Measurements from ENCODE around the gene KIF23.

KIF23 gene

DNA sequence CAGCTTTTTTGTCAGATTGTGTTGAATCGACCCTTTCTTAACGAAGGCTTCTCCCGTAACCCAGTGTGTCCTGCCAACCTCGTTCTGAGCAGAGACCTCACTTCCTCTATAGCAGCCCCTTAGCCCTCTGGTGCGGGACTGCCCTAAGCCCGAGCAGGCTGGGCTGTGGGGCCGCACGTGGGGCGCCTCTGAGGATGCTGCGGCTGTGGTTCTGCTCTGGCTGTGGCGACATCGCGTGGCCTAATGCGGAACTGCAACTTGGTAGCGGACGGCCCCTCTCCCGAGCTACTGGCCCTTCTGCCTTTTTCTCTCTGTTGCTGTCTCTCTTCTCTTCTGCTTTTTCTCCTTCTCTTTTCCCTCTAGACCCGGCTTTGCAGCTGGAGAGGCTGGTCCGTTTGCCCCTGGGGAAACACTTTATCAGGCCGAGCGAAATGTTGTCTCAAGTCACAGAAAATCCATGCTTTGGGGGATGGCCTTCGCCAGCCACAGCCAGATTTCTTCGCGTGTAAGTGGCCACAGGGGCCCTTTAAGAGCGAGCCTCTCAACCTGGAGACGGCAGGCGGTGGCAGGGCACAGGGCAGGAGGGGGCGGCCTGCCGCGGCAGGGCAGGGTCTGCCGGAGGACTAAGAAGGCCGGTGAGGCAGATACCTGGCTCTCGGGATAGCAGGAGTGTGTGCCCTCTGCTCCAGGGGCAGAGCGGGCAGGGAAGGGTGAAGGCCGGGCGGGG is 19.4 kb upstream of the KIF23 start:
- peak; percentile 90 for DNase-seq (ENCODE audit: low spot score)

- DNase-seq (ENCODE audit: low spot score): no peak
Measured at GRCh38 chr15:69395460-69395859, 18.7 kb upstream of the KIF23 start.

GRCh38 chr15:69395991-69396390 is 18.2 kb upstream of the KIF23 start:
- peak; percentile 42 for DNase-seq (ENCODE audit: low spot score)

DNA sequence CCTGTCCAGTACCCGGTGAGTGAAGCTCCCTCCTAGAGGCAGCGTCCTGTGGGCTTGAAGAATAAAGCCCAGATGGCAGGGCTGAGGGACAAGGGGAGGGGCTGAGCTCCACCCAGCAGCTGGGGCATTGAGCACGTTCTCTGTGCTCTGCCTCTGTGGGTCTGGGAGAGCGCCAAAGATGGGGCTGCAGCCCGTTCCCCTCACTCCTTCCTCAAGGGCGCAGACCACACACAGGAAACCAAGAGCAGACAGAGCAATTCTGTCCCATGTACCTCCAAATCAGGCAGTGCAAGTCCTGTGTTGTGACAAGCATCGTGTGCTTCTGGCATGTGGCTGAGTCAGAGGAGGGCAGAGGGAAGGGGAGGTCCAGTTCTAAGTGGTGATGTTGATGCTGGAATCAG is 15.7 kb upstream of the KIF23 start:
- peak; percentile 46 for DNase-seq (ENCODE audit: low spot score)

DNA sequence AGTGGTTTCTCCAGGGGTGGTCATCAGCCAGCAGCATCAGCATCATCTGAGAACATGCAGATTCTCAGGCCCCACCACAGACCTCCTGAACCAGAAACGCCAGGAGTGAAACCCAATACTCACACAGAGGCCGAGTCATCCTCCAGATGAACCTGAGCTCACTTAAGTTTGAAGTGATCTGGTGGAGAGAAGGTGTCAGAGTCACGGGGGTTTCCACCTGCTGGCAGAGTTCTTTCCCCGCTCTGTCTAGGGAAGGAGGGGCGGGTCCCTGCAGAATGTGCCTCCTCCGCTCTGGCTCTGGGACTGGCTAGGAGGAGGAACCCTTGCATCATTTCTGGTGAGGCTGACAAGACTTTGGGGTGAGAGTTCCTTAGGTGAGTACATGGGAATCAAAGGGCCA is 13.3 kb upstream of the KIF23 start:
- DNase-seq (ENCODE audit: low spot score): no peak

DNA sequence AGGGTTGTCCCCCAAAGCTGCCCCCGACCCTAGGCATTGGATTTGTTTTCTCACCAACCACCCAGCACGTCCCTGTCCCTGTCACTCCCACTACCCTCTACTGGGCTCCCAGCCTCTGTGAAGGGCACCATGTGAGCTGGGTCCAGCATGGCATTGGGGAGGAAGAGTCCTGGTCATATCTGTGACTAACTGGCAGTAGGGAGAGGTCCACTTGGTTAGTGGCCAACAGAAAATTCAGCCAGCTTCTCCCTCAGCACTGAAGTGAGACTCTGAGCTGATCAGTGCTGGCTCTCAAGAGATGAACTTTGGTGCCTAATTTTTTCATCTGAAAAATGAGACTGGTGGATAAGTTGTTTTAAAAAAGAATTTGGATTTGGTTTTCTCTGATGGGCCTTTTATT is 11.3 kb upstream of the KIF23 start:
- DNase-seq (ENCODE audit: low spot score): no peak

DNA sequence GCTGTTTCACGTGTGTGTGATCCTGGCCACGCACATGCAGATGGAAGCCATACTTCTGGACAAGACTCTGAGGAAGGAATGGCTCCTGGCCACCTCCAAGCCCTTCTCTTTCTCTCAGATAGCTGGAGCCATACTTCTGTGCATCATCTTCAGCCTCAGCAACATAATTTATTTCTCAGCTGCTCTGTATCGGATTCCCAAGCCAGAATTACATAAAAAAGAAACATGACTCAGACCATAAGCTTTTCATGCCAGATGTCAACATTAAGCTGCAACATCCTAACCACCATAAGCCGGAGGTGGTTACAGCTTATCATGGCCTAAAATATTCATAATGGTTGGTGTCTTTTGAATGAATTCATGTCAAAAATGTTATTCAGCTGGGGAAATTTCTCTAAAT is 10.6 kb upstream of the KIF23 start:
- no peak for DNase-seq (ENCODE audit: low spot score)

- no peak for DNase-seq (ENCODE audit: low spot score)
Measured at GRCh38 chr15:69405110-69405509, 9.0 kb upstream of the KIF23 start.

DNA sequence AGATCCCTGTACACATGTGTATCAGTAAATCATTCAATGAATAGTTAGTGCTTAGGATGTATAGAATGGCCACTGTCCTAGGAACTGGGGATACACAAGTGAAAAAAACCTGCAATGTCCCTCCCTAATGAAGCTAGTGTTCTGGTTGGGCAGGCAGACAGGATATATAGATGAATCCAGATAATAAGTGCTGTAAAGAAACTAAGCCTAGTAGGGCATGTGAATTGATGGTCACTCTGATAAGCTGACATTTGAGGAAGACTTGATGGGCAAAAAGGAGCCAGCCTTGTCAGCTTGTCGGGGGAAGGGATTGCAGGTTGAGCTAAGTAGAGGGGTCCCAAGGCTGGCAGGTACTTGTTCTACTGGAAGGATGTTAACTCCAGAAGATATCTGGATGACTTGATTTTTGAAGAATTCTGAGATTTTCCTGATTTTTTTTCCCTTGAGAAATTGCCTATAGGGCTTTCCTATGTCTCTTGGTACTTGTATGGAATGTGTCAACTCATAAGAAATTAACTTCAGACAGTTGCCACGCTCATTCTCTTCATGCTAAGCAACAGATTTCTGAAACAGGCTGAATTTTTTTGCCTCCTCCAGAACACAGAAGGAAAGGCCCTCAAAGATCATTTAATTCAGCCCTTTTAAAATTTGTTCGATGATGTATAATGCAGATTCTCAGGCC is 6.3 kb upstream of the KIF23 start:
- no peak for DNase-seq (ENCODE audit: low spot score)

DNA sequence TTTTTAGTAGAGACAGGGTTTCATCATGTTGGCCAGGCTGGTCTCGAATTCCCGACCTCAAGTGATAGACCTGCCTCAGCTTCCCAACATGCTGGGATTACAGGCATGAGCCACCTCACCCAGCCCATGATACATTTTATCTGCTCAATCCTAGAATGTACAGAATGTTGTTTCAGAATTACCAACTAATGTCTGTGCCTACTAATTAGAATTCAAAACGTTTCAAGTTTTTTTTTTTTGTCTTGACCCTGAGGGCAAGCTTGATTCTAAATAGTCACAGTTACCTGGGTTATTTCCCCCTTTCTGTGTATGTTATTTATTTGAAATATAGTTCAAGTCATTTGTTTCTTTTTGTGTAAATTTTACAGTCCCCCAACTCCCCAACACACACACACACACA is 5.3 kb upstream of the KIF23 start:
- no peak for DNase-seq (ENCODE audit: low spot score)

DNA sequence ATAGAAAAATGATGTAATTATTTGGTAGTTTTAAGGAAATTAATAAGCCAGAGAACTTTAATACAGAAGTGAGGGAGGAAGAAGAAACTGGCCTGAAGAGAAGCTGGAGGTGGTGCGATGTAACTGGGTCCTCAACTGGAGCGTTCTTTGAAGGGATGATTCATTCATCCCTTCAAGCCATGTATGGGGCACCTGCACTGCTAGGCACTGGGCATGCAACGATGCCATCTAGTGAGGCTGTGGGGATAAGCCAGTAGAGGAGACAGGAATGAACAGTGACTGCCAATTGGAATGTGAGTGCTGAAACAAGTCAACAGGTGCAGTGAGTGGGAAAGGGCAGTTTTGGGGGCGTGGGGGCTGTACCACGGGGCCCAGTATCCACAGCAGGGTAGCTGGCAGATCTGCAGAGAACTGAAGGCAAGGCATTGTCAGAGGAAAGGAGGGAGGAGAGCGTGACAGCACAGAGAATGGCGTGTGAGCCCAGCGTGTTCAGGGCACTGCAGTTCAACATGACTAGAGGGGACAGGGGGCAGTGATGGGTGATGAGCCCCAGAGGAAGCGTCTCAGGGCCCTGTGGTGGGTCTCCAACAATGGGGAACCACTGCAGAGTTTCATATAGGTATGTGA is 3.8 kb upstream of the KIF23 start:
- DNase-seq (ENCODE audit: low spot score): no peak

DNA sequence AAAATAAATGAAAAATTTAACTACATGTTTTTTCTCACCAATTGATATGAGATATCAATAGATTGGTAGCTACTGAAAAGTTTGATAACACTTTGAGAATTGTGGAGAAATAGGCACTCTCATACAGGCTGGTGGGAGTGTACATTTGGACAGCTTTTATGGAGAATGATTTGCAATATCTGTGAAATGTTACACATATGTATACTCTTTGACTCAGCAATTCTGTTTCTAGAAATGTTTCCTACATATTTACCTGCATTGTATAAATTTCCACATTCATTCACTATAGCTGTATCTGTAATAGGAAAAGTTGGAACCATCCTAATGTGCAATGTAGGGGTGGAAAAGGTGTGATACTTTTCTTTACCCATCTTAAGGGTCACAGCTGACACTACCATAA is 1.9 kb upstream of the KIF23 start:
- DNase-seq (ENCODE audit: low spot score): no peak

DNA sequence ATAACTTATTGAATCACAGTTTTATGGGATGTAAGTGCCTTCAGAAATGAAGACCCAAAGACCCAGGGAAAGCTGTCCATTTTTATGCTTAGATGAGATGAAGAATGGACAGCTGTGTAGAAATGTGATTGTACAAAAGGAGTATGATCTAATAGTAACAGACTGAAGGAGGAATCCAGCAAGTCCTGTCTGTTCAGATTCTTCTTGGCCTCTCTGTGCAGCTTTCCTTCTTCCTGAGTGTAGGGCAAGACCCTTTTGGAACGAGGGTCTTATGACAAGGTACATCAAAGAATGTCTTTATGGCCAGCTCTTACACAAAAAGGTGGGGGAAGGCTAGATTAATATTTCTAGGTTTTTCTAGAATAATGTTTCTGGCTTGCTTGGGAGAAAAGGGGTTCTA is 1.4 kb upstream of the KIF23 start:
- DNase-seq (ENCODE audit: low spot score): no peak

DNA sequence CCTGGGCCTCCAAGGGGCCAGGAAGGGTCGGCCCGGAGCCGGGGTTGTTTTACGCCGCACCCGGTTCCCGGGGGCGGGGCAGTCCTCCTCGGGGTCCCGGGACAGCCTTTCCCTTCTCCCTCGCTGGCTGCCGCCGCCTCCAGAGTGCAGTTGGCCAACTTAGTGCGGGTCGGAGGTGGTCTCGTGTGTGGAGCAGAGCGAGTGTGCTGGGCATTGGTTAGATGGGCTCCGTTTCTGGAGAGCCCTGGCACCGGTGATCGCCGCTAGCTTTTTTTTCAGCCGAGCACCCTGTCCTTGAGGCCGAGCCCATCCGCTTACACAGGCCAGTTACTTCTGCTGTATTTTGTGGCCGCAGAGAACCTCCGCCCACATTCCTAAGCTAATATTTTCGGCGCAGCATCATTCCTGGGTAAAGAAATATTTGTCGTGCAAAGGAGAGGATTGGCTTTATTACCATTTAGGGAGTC is 585 bp downstream of the KIF23 start:
- DNase-seq (ENCODE audit: low spot score): peak; percentile 72

DNA sequence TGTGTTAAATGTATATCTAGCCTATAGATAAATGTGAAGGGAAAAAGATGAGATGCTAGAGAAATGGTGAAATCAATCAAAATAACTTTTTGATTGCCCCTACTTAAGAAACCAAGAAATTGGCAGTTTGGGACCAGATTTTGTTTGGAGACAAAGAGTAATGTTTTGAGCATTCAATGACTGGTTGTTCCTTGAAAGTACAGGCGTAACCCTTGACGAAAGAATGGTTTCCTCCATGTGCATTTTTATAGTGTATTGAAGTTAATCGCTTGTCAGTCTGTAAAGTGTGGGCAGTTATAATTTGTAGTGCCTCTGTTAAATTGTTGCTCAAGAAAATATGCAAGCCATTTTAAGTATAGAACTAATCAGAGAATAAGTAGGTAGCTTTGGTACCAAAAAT is 1.2 kb downstream of the KIF23 start:
- DNase-seq (ENCODE audit: low spot score): no peak

- DNase-seq (ENCODE audit: low spot score): no peak
Measured at GRCh38 chr15:69417581-69417980, 3.4 kb downstream of the KIF23 start.

- no peak for DNase-seq (ENCODE audit: low spot score)
Measured at GRCh38 chr15:69421498-69421897, 7.3 kb downstream of the KIF23 start.

DNA sequence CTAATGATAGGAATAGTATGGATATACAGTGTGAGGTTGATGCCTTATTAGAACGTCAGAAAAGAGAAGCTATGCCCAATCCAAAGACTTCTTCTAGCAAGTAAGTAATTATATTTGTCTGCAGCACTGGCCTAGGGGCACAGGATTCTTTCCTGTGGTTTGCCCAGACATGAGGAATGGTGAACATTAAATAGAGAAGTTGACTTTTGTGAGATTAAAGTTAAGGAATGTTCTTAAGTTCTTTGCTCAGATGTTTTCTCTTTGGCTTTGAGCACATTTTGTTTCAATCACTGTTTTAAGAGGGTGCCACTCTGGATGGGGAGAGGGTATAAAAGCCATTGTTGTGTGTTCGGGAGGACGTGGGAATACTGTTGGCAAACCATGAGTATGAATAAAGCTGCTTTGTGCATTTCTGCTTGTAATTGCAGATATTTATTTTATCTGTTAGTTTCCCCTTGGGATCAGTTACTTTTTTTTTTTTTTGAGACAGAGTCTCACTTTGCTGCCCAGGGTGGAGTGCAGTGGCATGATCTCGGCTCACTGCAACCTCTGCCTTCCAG is 8.3 kb downstream of the KIF23 start:
- no peak for DNase-seq (ENCODE audit: low spot score)

DNA sequence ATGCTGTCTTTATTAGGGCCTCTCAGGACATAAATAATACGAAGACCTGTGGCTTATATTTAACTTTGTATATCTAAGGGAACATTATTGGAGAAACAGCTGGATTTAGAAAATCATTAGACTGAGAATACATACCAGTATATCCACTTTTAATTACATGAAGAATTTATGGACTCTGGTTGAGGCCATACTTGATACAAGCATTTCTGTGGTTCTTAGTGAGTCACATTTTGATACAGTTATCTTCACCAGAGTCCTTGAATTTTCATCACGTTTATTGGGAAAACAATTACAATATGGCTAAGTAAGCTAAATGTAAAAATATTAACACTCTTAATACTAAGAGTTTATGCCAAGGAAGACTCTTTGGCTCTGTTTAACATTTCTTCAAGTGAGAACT is 9.9 kb downstream of the KIF23 start:
- no peak for DNase-seq (ENCODE audit: low spot score)

- no peak for DNase-seq (ENCODE audit: low spot score)
Measured at GRCh38 chr15:69424748-69425413, 10.7 kb downstream of the KIF23 start.

DNA sequence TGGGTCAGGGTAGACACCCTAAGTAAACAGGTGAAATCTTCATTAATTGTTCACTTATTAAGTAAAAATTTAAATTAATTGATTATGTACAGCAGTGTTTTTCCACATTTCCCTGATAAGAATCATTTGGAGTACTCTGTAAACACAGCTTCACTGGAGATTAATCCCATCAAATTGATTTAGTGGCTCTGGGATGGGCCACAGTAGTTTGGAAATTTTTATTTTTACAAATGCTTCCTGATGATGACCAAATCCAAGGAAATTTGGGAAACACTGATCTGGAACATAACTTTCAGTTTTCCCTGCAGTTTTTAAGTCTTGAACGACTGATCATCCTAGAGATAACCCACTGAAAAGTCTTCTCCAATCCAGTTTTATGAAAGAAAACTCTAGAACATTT is 19.7 kb downstream of the KIF23 start:
- no peak for DNase-seq (ENCODE audit: low spot score)

GRCh38 chr15:69434238-69434637 is 20.1 kb downstream of the KIF23 start:
- no peak for DNase-seq (ENCODE audit: low spot score)

GRCh38 chr15:69434679-69435078 is 20.5 kb downstream of the KIF23 start:
- no peak for DNase-seq (ENCODE audit: low spot score)
